OCI-LY1 (cell line): ENCODE results near the gene IL16.

Experiments
- CTCF ChIP-seq: fragments of 200-600 bp; sonication (generic), shearing (Covaris generic); IDR thresholded peaks from 2 replicates; pipeline ENCODE4 v1.5.1; 2017; ENCODE audit warnings: mild to moderate bottlenecking, antibody characterized with exemption, low read length, moderate library complexity, mixed read lengths
- EZH2 ChIP-seq: fragments of 200-600 bp; sonication (generic), shearing (Covaris generic); IDR thresholded peaks from 2 replicates; pipeline ENCODE4 v1.8.0; 2017; ENCODE audit warnings: borderline replicate concordance, mixed run types, mild to moderate bottlenecking, antibody characterized with exemption, low read length, moderate library complexity, mixed read lengths

DNA sequence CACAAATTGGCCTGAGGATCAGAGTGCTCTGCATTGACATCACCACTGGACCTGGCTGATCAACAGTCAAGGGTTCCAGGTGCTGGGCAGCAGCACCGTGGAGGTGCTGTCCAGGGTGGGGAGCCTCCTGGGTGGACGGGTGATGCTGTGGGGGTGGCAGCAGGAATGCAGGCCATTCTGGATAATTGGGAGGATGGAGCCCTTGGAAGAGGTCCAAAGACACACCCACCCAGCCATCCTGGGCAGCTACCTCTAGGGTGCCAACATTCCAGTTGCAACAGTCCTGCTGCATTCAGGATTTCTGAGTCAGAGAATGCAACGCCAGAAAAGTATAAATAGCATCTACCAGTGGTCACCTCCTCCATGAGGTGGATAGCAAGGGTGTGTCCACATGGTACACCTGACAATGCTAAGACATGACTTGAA lies 100.5 kb downstream of the IL16 start:
- no peak for TF ChIP-seq CTCF
- TF ChIP-seq EZH2 = no peak
